ENCODE results near the gene CDK5RAP3. TPM values are rescaled to one million over a fixed set of nuclear protein-coding genes. Genes with fewer than 3 reads are reported as not detected.

Gene CDK5RAP3
- total and polyA plus RNA-seq, 2 of the 13 experiments (the other 11 are each of a cell fraction or from before 2014, with no cell fraction given): 128 to 154 TPM

GRCh38 chr17:48023400-48024148 lies 52.7 kb downstream of the CDK5RAP3 start (continued):
- TF ChIP-seq MATR3 (CRISPR knock-in tag; IDR thresholded peaks at IDR 0.05) (no peak), THYN1 (CRISPR knock-in tag; IDR thresholded peaks at IDR 0.05; ENCODE audit: borderline replicate concordance, low read depth) (no peak), ZNF557 (CRISPR knock-in tag; IDR thresholded peaks at IDR 0.05) (no peak), ZNF280B (CRISPR knock-in tag; IDR thresholded peaks at IDR 0.05; ENCODE audit: borderline replicate concordance) (peak; percentile 49; the same call in 1 of the 2 replicates), ZNF687 (CRISPR knock-in tag; IDR thresholded peaks at IDR 0.05) (peak; percentile 75), ZNF839 (CRISPR knock-in tag; IDR thresholded peaks at IDR 0.05; ENCODE audit: borderline replicate concordance) (no peak), ZNF768 (CRISPR knock-in tag; IDR thresholded peaks at IDR 0.05) (0 out of 2 replicates have a peak, but pooled peaks have one; percentile 11), PHF21A (CRISPR knock-in tag; IDR thresholded peaks at IDR 0.05) (0 out of 2 replicates have a peak, but pooled peaks have one; percentile 54), NFATC3 (CRISPR knock-in tag; IDR thresholded peaks at IDR 0.05) (no peak), MEIS2 (CRISPR knock-in tag; IDR thresholded peaks at IDR 0.05) (no peak), ZNF570 (CRISPR knock-in tag; IDR thresholded peaks at IDR 0.05; ENCODE audit: borderline replicate concordance) (no peak), NCOR1 (IDR thresholded peaks at IDR 0.05; ENCODE audit: borderline replicate concordance, low read length) (no peak), ZNF639 (CRISPR knock-in tag; conservative IDR thresholded peaks at IDR 0.05) (0 out of 2 replicates have a peak, but pooled peaks have one; percentile 40), CCAR2 (optimal IDR thresholded peaks at IDR 0.05; ENCODE audit: low read depth, low read length) (no peak), NCOA1 (CRISPR knock-in tag; IDR thresholded peaks at IDR 0.05) (0 out of 2 replicates have a peak, but pooled peaks have one; percentile 28), BCL6 (CRISPR knock-in tag; IDR thresholded peaks at IDR 0.05) (0 out of 2 replicates have a peak, but pooled peaks have one; percentile 4), ZNF18 (CRISPR knock-in tag; IDR thresholded peaks at IDR 0.05; ENCODE audit: insufficient replicate concordance) (peak; percentile 49), HNRNPK (IDR thresholded peaks at IDR 0.05; ENCODE audit: low read depth, low read length, poor library complexity, severe bottlenecking) (no peak), NR2C2 (CRISPR knock-in tag; IDR thresholded peaks at IDR 0.05; ENCODE audit: borderline replicate concordance) (0 out of 2 replicates have a peak, but pooled peaks have one; percentile 10), YY1 (IDR thresholded peaks at IDR 0.05; ENCODE audit: insufficient read depth, insufficient replicate concordance, low read depth, low read length) (peak; percentile 31)
